Right lobe of liver (tissue), 4 donors: ENCODE measurements around the gene PDZK1IP1.

Experiments used
- POLR2A ChIP-seq: fragments of 450-650 bp; IDR thresholded peaks from one replicate; pipeline ENCODE4 v1.6.1; 2017; ENCODE audit warnings: antibody characterized with exemption, mild to moderate bottlenecking
- TF ChIP-seq, protein P1 (sequence below), 4 donors: fragments of 200-600 bp in 3 of 4; fragments of 450-650 bp in 1 of 4; IDR thresholded peaks; one replicate each; pipeline versions ENCODE4 v1.5.1 to v1.8.0; 2016 to 2022; ENCODE audit warnings: antibody characterized with exemption in 4 of 4, mild to moderate bottlenecking in 2 of 4
- donor health status: DM: no; HTN: no; CAD: no.
- donor health status: DM: no; HTN: no; CAD: no.
- donor health status: DM: no; HTN: yes; CAD: no.

- TF ChIP-seq, protein P1, sequence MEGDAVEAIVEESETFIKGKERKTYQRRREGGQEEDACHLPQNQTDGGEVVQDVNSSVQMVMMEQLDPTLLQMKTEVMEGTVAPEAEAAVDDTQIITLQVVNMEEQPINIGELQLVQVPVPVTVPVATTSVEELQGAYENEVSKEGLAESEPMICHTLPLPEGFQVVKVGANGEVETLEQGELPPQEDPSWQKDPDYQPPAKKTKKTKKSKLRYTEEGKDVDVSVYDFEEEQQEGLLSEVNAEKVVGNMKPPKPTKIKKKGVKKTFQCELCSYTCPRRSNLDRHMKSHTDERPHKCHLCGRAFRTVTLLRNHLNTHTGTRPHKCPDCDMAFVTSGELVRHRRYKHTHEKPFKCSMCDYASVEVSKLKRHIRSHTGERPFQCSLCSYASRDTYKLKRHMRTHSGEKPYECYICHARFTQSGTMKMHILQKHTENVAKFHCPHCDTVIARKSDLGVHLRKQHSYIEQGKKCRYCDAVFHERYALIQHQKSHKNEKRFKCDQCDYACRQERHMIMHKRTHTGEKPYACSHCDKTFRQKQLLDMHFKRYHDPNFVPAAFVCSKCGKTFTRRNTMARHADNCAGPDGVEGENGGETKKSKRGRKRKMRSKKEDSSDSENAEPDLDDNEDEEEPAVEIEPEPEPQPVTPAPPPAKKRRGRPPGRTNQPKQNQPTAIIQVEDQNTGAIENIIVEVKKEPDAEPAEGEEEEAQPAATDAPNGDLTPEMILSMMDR (IDR thresholded peaks at IDR 0.05): no peak
- TF ChIP-seq POLR2A: no peak
These were observed 43.4 kb upstream of the PDZK1IP1 start for GRCh38 chr1:47233186-47233585.
